HG03103 (cell line): Measurements from ENCODE around the gene EXOSC10.
"Not testable (repeated sequence)": the region's sequence is repeated elsewhere in the genome, so short reads cannot be mapped to it uniquely, and the experiment has no call there.

Experiments
- ATAC-seq: cut with Tn5 transposase; IDR thresholded peaks from one replicate; pipeline ENCODE4 v1.9.1; 2021; ENCODE audit warnings: low read depth; ENCODE audit not compliant: unreplicated experiment

The EXOSC10 gene

DNA sequence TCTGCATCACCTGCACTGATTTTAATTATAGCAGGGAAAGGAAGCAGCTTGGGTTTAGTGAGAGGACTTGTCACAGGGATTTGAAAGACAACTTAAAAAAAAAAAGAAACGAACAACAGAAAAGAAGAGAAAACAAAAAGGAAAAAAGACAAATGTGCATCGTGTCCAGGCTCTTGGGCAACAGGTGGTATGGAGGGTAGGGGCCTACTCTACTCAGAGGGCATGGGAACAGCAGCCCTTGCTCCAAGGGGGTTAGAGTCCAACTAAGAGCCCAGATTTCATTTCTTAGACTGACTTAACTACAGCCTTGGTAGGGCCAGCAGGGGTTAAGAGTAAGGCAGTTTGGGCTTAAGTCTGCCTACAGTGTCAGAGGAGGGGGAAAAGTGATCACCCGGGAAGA lies 15.3 kb upstream of the EXOSC10 start:
- no peak for ATAC-seq

DNA sequence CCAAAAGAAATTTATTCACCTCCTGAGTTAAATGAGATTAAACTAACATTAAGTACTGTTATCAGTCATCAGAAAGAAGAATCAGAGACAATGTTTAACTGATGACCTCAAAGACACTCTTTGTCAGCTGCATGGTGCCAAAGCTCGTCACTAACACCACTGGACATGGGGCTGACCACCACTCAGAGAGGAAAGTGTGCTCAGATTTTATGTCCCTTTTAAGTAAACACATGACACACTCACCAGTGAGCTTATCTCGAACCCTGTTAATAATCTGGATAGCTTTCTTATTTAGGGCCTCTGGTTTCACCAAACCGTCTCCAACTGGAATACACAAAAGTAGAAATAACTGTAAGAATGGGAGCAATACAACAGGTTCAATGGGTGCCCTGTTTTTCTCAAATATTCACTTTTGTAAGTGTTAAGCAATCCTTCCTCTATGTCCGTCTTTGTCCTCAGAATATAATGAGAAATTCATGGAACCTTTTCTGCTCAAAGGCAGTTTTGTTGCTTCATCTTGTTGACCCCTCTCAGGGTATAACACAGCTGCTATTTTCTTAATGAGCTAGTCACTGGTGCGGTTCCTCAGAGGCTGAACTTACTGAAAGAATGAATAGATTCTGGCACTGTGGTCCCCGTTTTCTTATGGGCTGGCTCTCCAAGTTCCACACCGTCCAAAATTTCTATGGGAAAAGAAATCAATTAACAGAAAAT lies 9.5 kb upstream of the EXOSC10 start:
- ATAC-seq = no peak

- ATAC-seq = no peak
Measured at GRCh38 chr1:11107599-11107998, 7.9 kb upstream of the EXOSC10 start.

DNA sequence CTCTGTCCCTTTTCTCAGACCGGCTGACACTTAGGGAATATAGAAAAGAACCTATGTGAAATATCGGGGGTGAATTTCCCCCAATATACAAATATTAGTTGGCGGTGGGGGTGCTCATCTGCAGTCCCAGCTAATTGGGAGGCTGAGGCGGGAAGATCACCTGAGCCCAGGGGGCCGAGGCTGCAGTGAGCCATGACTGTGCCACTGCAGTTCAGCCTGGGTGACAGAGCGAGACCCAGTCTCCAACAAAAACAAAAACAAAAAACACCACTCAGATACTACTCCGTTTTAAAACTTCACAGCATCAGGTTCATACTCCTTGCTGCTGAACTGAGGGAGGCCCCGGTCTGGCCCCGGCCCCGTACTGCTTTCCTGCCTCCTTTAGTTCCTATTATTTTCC lies 5.9 kb upstream of the EXOSC10 start:
- no peak for ATAC-seq

DNA sequence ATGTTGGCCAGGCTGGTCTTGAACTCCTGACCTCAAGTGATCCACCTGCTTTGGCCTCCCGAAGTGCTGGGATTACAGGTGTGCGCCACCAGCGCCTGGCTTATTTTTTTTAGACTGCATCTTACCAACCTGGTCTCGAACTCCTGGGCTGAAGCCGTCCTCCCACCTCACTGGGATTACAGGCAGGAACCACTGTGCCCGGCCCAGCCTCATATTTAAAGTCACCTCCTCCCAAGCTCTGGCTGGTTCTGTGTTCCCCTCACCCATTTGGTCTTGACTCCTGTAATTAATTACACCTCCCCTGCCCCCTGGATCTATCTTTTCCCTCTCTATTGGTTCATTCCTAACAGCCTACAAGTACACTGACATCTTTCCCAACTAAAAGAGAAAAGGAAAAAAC lies 1.7 kb upstream of the EXOSC10 start:
- no peak for ATAC-seq

GRCh38 chr1:11100806-11101205 lies 1.1 kb upstream of the EXOSC10 start:
- ATAC-seq = not testable (repeated sequence)

- no peak for ATAC-seq
Measured at GRCh38 chr1:11100149-11100493, 452 bp upstream of the EXOSC10 start.

GRCh38 chr1:11098931-11099309 lies 749 bp downstream of the EXOSC10 start:
- no peak for ATAC-seq

GRCh38 chr1:11083784-11084183 lies 15.9 kb downstream of the EXOSC10 start:
- not testable (repeated sequence) for ATAC-seq

DNA sequence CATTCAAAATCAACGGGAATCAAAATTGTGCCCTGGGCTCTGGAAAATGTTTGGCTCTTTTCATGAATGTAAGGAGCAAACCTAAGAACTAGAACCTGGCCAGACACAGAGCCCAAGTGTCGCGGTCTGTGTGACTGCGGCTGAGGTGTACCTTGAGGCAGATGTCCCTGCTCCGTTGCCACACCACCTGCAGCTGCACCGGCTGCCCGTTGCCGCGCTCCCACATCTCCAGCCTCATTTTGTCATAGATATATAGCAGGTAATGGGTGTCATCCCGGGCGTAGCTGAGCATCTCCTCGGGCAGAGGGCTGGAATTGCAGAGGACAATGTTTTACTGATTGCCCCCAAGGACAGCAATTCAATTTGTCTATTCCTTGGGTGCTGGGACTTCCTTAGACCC lies 18.7 kb downstream of the EXOSC10 start:
- ATAC-seq = no peak

GRCh38 chr1:11078631-11079030 lies 21.0 kb downstream of the EXOSC10 start:
- no peak for ATAC-seq

GRCh38 chr1:11073398-11073797 lies 26.3 kb downstream of the EXOSC10 start:
- ATAC-seq = not testable (repeated sequence)

- no peak for ATAC-seq
Measured at GRCh38 chr1:11072216-11072917, 27.3 kb downstream of the EXOSC10 start.

DNA sequence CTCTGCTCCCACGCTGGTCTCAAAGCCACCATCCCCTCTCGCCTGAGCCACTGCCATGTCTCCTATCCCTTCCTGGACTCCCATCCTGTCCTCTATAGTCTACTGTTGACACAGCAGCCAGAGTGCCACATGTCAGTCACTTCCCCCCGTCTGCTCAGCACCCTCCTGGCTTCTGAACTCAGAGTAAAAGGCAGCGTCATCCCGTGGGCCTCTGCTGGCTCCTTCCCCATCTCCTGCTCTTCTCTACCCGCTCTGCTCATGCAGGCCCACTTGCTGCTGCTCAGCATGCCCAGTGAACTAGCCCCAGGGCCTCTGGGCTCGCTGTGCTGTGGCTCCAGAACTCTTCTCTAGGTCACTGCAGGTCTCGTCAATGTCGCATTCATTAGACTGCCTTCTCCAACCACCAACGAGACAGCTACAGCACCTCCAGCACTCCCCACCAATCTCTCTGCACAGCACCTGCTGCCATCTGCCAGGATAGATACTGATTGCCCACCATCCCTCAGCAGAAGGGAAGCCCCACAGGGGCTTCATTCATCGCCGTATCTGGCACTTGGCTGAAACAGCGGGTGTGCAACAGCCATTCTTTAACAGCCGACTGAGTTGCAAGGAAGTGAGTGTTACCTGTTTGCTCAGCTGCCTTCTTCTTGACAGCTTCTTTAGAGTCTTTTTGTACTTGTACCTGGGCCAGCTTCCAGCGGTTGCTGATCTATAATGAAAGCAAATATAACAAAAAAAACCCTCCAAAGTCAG lies 28.0 kb downstream of the EXOSC10 start:
- no peak for ATAC-seq

DNA sequence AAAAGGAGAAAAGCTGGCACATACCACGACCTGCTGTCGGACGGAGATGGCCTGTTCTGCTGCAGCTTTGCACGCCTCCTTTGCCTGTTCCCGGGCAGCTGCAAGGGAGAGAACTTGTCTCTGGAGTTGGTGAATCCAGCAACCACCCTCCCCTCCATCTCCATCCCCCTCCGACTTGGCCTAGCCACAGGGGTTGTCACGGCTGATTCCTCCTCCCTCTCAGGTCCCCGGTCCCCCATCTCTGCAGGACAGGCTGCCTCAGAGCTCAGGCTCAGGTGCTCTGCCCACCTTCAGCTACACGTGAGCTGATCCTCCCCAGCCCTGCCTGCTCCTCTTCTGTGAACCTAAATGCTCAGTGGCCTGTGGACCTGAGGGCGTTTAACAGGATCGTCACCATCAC lies 28.8 kb downstream of the EXOSC10 start:
- no peak for ATAC-seq

DNA sequence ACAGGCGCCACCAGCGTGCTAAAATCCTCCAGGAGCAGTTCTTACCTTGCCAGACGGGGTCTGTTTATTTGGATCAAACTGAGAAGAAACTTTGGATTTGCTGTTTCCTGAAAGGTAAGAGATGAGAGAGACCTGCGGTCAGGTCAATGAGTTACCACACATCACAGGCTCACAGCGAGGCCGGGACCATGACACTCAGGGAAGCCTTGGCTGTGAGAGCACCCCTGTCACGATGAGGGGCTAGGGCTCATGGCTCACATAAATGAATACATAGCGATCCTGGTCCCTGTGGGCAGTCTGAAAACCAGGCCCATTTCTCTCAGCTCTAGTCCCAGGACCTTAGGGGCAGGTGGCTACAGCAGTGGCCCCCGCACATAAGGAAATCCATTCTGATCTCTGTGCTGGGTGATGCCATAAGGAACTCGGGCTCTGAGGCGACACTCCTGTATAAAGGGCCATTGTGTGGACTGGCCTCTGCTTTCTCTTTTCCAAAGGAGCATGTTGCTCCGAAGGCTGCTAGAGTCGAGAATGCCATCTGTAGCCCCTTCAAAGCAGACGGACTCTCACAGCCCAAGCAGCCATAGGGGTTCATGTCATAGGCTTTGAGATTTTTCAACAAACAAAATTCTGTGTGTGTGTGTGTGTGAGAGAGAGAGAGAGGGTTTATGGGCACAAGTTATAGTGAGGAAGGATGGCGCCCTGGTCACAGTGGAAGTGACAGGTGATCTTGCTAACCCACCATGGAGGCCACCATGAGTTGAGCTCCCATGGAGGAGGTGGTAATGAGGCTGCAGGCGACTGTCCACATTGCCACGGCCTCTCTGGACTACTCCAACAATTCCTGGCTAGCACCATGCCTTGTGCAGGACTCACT lies 30.8 kb downstream of the EXOSC10 start:
- no peak for ATAC-seq

DNA sequence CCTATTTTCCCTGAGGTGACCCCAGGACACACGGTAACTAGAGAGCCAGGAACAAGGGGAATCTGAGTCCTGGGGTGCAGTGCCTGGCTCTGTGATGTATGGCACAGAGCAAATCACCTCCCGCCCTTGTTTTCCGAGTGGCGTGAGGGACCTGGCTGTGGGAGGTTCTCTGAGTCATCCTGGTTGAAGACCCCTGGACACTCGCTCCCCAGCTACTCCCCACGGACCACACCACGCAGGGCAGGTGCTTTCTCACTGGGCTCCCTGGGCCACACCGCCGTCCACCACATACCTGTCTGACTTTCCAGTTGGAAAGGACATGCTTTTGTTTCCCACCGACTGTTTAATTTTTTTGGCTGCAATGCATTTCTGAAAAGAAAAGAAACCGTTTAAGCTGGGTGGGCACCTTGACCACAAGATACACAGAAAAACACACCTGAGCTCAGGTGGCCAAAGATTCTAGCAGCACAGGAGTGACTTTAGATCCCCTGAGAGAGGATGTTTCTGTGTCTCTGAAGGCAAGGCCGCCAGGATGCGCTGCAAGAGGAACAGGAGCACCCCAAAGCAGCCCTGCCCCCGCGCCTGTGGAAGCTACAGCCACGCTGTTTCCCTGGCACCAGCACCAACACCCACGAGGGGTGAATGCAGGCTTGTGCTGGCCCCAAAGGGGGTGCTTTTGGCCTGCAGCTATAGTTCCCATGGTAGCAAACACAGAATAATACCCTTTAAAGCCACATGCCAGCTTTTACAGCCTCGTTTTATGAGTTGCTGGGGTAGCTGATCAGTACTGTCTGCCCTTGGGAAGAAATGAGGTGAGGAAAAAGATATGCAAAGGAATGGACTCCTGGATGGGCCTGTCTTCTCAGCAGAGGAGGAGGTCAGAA lies 31.7 kb downstream of the EXOSC10 start:
- ATAC-seq = no peak

- ATAC-seq = no peak
Measured at GRCh38 chr1:11065796-11066195, 33.9 kb downstream of the EXOSC10 start.

GRCh38 chr1:11064942-11065341 lies 34.7 kb downstream of the EXOSC10 start:
- no peak for ATAC-seq
